AG20443 (cell line): ENCODE data around the gene NAA11.

Source experiments
- DNase-seq: peaks from one replicate; pipeline ENCODE4 v3.0.0; 2012; ENCODE audit warnings: low spot score, mixed read lengths

NAA11 gene

DNA sequence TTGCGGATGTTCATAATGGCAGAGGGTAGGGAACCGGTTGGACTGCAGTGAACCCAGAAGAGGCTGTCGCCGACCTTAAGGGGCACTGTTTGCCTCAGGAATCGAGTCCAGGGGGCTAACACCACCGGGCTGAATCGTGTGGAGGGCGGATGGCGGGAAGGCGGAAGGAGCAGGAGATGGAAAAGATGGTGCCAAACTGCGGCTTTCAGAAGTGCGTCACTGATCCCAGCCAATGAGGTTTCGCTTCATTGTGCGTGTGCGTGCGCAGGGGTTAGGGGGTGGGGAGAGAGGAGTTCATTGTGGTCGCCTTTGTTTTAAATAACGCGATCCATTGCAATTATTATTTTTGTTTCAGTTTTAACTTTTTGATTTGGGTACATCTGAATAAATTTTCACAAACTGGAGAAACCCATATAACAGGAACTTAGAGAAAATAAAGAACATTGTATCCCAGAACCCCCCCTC, at the start of gene NAA11:
TSS of gene NAA11 (minus strand) at position 198 of the 465 bp plus-strand sequence. CDS start at position 14, 184 bp downstream.
- no peak for DNase-seq

DNA sequence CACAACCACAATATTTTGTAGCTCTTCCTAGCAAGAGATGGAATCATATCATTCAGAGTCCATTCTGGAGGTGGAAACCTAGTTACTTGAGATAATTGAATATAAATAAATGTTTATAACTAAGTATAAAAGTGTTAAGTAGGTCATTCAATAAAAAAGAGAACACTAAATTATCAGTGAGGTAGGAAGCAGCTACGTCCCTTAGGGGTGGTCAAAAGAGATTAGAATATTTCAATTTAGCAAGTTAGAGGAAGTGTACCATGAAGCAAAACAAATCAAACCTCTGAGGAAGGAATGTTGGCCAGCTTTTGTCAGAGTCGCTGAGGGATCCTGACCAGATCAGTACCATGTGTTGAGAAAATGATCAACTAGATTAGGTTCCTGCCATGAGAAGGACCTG, 44.2 kb upstream of the NAA11 start:
- DNase-seq, result no peak

DNA sequence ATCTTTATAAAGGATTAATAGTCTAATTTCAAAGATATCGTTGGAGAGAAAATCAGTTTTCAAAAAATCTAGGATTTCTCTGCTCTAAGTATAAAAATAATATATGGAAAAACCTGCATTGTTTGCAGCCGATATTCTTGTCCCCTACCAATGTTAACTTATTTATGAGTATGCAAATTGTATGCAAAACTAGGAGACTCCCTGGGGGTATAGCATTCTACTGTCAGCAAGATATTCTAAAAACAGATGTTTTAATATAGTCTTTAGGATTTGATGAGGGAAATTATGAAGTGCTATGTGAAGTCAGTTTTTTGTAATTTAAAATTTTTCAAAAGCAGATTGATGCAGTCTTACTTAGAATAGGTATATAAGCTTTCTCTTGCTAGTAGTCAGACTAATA, 41.2 kb upstream of the NAA11 start:
- DNase-seq, result no peak

DNA sequence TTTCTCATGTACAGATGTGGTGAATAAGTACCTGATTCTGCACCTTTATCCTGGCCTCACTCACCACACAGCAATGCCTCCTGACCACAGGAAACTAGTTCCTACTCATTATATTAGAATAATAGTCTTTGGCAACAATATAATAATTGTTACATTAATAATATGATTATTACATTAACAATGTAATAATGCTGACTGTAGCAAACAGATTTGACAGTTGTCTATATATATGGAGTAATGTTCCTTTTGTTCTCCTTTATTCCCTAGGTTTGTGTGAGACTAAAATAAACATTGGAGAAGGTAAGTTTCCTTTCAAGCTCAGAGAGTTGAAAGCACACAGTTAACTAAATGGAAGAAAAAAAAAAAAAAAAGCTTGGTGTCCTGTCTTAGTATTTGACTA, 40.6 kb upstream of the NAA11 start:
- no peak for DNase-seq

DNA sequence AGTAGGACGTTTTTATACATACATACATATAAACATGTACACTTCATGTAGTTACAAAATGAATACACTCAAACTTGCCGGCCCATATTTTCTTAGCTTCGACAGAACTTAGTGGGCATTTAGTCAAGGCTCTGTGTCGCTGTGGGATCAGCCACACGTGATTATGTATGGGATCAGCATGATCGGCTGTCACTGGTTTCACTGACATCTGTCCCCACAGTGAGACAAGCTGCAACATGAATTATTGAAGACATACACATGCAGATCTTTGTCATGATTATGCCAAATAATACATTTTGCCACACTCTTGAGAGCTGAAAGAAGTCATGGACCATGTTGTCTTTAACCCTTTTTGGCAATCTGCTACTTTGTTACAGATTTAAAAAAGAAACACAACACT, 38.2 kb upstream of the NAA11 start:
- no peak for DNase-seq

DNA sequence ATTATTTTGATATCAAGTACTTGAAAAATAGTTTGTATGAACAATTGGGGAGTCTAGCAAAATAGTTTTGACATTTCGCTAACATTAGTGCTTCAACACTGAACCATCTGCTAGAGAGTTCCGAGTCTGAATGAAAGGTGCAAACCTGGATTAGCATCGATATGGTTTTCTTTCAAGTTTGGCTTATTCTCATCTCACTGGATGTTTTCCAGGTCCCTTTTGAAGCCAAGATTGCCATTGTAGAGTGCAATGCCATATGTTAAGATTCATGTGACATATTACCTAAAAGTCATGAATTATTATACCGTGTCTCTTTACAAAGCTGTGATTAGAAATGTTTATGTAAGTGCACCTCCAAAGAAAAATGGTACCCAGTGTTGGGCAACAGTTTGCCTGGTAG, 36.8 kb upstream of the NAA11 start:
- no peak for DNase-seq

- no peak for DNase-seq
Observed at GRCh38 chr4:79360006-79360405, 34.1 kb upstream of the NAA11 start.

DNA sequence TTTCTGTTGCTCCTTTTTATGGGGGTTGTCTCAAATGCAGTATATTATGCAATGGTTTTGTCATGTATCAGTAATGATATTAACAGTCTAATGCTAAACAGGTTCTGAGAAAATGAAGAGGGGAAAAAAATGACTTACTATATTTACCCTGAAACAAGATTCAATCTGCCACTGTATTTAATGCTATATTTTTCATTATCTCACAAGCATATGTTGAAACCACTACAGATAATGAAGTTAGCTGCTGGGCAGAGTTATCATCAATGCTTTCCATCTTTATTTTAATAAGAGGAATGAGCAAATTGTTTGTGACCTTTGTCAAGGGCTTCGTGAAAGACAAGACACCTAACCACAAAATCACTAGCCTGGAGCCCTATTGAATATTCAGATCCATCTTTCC, 32.6 kb upstream of the NAA11 start:
- no peak for DNase-seq

GRCh38 chr4:79357365-79357764, 31.5 kb upstream of the NAA11 start:
- no peak for DNase-seq

DNA sequence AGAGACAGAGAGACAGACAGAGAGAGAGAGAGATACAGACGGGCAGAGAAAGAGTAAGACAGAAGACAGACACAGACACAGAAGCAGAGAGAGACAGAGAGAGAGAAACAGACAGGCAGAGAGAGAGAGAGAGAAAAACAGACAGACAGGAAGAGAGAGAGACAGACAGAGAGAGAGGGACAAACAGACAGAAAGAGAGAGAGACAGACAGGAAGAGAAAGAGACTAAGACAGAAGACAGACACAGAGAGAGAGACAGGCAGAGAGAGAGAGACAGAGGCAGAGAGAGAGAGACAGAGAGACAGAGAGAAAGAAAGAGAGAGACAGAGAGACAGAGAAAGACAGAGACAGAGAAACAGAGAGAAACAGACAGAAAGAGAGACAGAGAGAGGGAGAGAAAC, 27.2 kb upstream of the NAA11 start:
- DNase-seq, result no peak

DNA sequence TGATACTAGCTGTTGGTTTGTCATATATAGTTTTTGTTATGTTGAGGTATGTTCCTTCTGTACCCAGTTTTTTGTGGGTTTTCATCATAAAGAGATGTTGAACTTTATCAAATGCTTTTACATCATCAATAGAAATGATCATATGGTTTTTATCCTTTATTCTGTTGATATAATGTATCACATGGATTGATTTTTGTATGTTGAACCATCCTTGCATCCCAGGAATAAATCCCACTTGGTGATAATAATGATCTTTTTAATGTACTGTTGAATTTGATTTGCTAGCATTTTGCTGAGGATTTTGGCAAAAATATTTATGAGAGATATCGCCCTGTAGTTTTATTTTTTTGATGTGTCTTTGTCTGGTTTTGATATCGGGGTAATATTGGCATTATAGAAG, 22.5 kb upstream of the NAA11 start:
- no peak for DNase-seq

DNA sequence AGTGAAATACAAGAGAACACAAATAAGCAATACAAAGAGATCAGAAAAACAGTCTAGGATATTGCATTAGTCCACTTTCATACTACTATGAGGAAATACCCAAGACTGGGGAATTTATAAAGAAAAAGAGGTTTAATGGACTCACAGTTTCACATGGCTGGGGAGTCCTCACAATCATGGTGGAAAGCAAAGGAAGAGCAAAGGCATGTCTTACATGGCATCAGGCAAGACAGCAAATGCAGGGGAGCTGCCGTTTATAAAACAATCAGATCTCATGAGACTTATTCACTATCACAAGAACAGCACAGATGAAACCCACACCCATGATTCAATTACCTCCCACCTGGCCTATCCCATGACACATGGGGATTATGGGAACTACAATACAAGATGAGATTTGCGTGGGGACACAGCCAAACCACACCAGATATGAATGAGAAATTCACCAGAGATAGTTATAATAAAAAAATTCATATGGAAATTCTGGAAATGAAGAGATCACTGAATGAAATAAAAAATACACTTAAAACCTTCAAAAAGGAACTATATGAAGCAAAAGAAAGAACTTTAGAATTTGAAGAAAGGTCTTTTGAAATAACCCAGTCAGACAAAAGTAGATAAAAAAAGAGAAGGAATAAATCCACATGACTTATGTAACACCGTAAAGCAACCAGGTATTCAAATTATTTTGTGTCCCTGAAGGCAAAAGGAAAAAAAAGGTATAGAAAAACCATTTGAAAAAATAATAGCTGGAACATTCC, 16.2 kb upstream of the NAA11 start:
- no peak for DNase-seq

- no peak for DNase-seq
Observed at GRCh38 chr4:79340568-79340967, 14.7 kb upstream of the NAA11 start.

- no peak for DNase-seq
Observed at GRCh38 chr4:79338148-79338547, 12.3 kb upstream of the NAA11 start.

- DNase-seq, result no peak
Observed at GRCh38 chr4:79334783-79335182, 8.9 kb upstream of the NAA11 start.

DNA sequence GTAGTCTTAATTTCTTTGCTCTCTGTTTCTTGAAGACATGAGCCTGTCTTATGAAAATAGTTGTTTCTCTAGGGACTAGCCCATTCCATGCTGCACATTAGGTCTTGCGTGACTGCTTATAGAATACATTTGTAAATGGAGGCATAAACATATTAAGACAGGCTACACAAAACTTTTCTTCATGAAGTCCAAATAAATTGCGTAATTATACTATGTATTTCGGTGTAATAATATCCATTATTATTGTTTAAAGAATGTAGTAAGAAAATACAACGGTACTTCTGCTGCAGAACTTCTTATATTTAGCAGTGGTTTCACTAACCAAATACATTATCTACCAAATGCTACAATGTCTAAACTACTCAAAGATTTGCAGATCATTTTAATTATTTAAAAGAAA, 8.5 kb upstream of the NAA11 start:
- DNase-seq, result no peak

- DNase-seq, result no peak
Observed at GRCh38 chr4:79331126-79331876, 5.4 kb upstream of the NAA11 start.

- no peak for DNase-seq
Observed at GRCh38 chr4:79330720-79331119, 4.9 kb upstream of the NAA11 start.

- no peak for DNase-seq
Observed at GRCh38 chr4:79325436-79325835, 425 bp downstream of the NAA11 start.

GRCh38 chr4:79319975-79320374, 5.9 kb downstream of the NAA11 start:
- DNase-seq, result no peak

- no peak for DNase-seq
Observed at GRCh38 chr4:79317711-79318110, 8.2 kb downstream of the NAA11 start.

- DNase-seq, result no peak
Observed at GRCh38 chr4:79315891-79316290, 10.0 kb downstream of the NAA11 start.

GRCh38 chr4:79311279-79311678, 14.6 kb downstream of the NAA11 start:
- no peak for DNase-seq

DNA sequence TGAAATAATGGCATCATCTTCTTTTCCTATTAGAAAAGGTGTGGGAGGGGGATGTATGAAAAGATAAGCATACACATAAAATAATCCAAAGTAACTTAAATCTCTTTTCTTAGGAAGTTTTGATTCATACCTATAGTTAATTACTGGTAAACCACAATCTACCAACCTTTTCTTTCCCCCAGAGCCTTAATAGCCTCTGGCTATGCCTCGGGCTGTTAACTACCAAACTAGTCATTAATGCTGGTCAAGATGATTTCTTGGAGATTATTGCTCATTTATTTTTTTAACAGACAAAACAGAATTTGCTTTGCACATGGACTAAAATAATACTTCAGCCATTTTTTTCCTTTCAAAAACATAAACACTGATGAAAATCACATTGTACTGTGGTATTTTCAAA, 16.9 kb downstream of the NAA11 start:
- no peak for DNase-seq
